GM19395 (cell line): Measurements from ENCODE around the gene MINK1.
"Not testable (repeated sequence)": the region's sequence is repeated elsewhere in the genome, so short reads cannot be mapped to it uniquely, and the experiment has no call there.

Experiments used
- ATAC-seq: cut with Tn5 transposase; IDR thresholded peaks from one replicate; pipeline ENCODE4 v1.9.1; 2021; ENCODE audit warnings: mild to moderate bottlenecking, moderate library complexity; ENCODE audit not compliant: unreplicated experiment

MINK1 gene

DNA sequence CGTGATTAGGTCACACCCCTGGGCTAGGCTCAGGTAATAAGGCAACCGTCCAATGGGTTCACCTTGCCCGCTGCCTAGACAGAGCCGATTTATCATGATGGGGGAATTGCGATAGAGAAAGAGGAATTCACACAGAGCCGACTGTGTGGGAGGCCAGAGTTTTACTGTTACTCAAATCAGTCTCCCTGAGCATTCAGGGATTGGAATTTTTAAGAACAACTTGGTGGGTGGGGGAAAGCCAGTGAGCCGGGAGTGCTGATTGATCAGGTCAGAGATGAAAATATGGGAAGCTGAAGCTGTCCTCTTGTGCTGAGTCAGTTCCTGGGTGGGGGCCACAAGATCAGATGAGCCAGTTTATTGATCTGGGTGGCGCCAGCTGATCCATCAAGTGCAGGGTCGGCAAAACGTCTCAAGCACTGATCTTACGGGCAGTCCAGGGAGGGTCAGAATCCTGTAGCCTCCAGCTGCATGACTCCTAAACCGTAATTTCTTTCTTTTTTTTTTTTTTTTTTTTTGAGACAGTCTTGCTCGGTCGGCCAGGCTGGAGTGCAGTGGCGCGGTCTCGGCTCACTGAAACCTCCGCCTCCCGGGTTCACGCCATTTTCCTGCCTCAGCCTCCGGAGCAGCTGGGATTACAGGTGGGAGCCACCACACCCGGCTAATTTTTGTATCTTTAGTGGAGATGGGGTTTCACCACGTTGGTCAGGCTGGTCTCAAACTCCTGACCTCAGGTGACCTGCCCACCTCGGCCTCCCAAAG, 93.6 kb downstream of the MINK1 start:
- ATAC-seq = not testable (repeated sequence)

DNA sequence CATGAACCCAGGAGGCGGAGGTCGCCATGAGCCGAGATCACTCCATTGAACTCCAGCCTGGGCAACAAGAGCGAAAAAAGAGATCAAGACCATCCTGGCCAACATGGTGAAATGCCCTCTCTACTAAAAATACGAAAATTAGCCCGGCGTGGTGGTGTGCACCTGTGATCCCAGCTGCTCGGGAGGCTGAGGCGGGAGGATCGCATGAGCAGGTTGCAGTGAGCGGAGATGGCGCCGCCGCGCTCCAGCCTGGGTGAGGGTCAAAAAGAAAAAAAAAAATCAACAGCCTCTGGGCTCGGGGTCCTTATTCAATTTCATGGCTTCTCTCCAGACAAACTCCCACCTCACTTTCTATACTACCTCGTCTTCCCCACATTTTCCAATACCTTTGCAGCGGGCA, 95.7 kb downstream of the MINK1 start:
- ATAC-seq = no peak

DNA sequence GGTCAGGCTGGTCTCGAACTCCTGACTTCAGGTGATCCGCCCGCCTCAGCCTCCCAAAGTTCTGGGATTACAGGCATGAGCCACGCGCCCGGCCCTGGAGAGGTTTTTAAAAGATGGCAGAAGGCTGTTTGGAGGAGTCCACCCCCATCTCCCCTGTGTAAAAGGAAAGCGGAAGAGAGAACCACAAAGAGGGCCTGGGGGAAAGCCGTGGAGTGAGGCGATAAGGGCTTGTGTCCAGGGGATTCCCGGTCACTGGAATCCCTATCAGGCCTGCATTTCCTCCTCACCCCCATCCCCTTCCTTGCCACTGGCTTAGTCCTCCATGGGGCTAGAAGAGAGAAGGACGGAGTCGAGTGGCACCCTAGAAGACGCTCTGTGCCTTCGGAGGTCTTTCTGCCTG, 98.8 kb downstream of the MINK1 start, which contains the start of gene GP1BA:
GP1BA (plus strand) TSS at position 315 of the 400 bp plus-strand sequence. CDS start 328 bp downstream, outside the sequence.
- ATAC-seq = no peak

DNA sequence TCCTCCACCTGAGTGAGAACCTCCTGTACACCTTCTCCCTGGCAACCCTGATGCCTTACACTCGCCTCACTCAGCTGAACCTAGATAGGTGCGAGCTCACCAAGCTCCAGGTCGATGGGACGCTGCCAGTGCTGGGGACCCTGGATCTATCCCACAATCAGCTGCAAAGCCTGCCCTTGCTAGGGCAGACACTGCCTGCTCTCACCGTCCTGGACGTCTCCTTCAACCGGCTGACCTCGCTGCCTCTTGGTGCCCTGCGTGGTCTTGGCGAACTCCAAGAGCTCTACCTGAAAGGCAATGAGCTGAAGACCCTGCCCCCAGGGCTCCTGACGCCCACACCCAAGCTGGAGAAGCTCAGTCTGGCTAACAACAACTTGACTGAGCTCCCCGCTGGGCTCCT, 99.6 kb downstream of the MINK1 start:
- ATAC-seq = no peak

DNA sequence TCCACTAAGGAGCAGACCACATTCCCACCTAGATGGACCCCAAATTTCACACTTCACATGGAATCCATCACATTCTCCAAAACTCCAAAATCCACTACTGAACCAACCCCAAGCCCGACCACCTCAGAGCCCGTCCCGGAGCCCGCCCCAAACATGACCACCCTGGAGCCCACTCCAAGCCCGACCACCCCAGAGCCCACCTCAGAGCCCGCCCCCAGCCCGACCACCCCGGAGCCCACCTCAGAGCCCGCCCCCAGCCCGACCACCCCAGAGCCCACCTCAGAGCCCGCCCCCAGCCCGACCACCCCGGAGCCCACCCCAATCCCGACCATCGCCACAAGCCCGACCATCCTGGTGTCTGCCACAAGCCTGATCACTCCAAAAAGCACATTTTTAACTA, 100.5 kb downstream of the MINK1 start:
- no peak for ATAC-seq

DNA sequence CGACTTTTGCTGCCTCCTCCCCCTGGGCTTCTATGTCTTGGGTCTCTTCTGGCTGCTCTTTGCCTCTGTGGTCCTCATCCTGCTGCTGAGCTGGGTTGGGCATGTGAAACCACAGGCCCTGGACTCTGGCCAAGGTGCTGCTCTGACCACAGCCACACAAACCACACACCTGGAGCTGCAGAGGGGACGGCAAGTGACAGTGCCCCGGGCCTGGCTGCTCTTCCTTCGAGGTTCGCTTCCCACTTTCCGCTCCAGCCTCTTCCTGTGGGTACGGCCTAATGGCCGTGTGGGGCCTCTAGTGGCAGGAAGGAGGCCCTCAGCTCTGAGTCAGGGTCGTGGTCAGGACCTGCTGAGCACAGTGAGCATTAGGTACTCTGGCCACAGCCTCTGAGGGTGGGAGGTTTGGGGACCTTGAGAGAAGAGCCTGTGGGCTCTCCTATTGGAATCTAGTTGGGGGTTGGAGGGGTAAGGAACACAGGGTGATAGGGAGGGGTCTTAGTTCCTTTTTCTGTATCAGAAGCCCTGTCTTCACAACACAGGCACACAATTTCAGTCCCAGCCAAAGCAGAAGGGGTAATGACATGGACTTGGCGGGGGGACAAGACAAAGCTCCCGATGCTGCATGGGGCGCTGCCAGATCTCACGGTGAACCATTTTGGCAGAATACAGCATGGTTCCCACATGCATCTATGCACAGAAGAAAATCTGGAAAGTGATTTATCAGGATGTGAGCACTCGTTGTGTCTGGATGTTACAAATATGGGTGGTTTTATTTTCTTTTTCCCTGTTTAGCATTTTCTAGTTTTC, 101.2 kb downstream of the MINK1 start:
- ATAC-seq = no peak

DNA sequence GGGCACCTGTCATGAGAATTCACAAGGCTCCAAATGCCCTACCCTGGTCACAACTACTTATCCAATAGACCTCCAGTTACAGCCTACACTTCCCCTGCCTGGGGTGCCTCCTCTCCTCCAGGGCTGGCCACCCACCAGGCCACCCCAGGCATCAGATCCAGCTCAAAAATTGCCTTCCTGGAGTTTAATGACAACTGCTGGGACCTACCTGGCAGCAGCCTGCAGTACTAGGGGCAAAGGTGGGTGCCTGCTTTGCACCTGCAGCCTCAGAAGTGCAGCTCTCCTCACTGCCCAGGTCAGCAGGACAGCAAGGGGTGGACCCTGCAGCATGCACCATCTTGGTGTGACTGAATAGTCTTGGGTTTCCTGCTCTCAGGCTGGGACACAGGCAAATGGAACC, 102.5 kb downstream of the MINK1 start:
- ATAC-seq = no peak

DNA sequence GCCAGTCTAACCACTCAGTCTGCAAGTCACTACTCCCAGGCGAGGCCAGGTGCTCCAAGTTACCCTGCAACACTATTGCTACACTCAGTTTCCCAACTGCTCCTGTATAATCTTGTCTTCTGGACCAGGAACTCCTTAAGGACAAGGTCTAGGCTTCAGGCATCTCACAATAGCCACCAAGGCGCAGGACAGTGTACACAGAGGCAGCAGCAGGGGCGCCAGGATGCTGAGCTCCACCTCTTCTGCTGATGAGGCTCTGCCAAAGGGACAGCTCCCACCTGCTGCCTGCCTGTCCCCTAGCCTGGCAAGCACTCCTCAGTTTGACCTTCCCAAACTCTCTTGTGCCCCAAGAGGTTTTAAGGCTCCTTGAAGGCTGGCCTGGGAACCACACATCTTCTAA, 103.3 kb downstream of the MINK1 start:
- ATAC-seq = no peak

DNA sequence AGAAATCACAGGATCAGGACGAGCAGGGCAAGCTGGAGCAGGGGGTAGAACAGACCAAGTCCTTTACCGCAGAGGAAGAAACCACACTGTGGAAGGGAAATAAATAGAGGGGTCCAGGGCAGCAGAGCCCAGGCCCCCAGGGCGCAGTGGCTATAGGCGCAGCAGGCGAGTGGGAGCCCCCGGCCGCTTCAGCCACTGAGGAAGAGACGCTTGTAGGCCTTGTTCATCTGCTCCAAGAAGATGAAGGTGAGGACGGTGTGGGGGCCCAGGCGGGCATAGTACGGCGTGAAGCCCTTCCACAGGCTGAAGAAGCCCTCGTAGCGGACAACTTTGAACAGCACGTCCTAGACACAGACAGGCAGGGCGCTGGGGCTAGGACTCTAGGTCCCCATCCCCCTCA, 104.4 kb downstream of the MINK1 start:
- ATAC-seq = no peak

DNA sequence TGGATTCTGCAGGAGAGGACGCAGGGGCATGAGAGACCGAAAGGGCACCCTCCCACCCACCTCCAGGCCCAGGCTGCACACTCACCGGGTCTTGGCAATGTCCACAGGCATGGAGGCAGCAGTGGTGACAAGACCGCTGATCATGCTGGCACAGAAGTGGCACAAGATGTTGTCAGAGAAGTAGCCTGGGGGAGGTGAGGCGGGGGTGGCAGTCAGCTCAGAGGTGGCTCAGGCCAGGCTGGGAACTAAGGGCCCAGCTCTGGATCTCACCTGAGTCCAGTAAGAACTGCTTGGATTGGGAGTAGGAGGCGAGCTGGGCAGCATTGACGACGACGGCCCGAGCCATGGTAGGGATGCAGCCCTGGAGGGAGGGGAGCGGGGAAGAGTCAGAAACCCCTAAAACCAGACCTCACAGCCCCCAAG, 104.9 kb downstream of the MINK1 start:
- no peak for ATAC-seq

DNA sequence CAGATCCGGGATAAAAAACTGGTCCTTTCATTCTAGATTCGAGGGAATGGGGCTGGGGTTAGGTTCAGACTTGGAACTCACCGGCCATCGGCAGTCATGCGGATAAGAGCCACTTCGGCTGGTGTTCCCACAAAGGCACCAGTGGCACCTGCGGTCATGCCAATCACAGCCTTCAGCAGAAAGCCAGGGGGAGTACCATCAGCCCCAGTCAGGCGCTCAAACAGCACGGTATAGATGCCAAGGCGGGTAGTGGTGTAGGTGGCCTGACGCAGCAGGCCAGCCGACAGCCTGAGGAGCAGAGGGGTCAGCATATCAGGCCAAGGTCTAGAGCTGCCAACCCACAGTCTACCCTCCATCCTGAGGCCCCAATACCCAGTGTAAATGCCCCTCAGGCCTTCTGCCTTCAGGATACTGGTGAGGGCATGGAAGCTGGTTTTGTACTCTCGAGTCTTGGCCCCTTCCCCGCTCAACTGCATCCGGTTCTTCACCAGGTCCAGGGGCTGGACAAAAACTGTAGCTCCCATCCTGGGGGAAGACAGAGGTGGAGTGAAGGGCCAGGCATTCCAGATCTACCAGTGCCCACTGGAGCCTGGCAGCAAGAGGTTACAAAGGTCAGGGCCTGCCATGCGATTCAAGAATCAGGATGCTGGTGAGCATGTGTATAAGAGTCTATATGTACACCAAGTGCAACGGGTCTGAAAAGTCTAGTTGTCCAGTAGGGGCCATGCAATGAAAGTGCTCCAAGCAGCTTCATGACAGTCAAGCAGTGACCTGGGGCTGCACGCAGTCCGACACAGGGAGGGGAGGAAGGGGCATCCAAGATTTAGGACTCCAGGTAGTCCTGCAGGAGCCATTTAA, 105.8 kb downstream of the MINK1 start:
- ATAC-seq = no peak

DNA sequence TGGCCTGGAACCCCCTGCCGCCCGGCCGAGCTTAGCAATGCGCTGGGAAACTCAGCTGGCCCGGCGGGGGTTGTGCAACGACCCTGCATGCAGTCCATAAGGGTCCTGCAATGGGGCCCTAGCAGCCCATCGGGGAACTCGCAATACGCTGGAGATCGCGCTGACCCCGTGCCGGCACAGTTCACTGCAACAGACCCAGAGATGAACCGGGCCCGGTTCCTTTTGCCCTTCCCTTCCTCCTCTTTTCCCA, 106.3 kb downstream of the MINK1 start:
- peak; percentile 8 for ATAC-seq

DNA sequence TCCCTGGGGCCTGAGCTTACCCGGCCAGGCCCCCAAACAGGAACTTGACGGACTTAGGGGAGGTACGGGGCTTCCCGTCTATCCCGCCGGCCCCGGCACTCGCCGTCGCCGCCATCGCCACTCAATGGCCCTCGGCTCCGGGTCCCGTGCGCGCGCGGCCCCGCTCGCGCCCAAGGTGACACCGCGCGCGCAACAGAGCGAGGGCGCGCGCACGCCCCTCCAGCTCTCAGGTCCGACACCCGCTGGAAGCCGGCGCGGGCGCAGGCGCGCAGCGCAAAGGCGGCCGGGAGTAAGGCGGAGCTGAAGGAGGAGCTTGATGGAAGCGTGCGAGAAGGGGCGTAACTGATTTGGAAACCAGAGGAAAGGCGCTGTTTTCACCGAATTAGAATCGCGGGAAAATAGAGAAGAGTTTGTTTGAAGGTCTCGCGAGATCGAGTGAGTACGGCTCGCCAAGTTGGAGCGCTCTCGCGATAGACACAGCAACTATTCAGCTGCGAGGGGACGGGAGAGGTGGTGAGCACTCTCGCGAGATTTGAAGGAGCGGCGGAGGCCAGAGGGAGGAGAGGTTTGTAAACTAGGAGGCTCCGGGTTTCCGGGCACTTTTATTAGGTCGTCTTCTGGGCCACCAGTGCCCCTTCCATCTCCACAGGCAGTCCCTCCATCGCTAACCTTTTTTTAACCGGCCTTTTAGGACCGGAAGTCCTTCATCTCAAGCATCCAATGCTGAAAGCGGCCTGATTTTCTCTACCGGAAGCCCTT, 106.8 kb downstream of the MINK1 start, which contains the start of the genes RNF167 and SLC25A11:
RNF167 (plus strand) TSS at position 473 of the 759 bp plus-strand sequence. CDS start 642 bp downstream, outside the sequence.
SLC25A11 (minus strand) TSS at position 251 of the 759 bp plus-strand sequence; CDS start at position 115, 136 bp downstream.
- ATAC-seq = peak; percentile 75

DNA sequence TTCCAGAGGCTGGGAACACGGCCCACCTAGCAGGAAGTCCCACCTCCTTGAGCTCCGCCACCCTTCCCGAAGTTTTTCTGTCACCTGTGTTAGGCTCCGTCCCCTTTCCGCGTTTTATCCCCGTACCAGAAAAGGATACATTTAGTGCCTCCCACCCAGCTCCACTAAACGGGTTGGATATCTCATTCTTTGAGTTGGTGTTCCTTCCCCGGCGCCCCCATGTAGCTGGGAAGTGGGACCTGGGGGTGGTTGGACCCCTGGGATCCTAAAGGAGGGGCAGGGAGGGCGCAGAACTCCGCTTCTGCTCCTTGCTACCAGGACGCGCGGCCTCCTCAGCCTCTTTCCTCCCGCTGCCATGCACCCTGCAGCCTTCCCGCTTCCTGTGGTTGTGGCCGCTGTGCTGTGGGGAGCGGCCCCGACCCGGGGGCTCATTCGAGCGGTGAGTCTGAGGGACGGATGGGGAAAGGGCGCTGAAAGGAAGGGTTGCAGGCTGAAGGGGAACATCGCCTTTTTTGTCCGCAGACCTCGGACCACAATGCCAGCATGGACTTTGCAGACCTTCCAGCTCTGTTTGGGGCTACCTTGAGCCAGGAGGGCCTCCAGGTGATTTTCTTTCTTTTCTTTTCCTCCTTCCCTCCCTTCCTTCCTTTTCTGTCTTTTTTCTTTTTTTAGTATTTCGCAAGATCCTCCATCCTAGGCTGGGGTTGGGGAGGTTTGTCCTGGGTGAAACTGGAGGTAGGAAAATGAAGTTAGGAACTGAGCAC, 107.6 kb downstream of the MINK1 start:
- no peak for ATAC-seq

DNA sequence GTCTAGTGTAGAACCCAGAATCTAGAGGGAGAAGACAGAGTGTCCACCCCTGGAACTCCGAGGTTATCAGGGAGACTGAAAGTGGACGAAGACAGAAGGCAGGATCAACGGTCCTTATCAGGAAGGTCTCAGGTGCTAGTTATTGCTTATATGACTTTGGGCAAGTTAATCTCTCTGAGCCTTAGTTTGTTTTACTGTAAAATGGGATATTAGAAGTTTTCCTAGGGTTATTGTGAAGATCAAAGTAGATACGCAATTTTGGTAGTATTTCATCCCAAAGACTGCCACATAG, 108.1 kb downstream of the MINK1 start:
- no peak for ATAC-seq

DNA sequence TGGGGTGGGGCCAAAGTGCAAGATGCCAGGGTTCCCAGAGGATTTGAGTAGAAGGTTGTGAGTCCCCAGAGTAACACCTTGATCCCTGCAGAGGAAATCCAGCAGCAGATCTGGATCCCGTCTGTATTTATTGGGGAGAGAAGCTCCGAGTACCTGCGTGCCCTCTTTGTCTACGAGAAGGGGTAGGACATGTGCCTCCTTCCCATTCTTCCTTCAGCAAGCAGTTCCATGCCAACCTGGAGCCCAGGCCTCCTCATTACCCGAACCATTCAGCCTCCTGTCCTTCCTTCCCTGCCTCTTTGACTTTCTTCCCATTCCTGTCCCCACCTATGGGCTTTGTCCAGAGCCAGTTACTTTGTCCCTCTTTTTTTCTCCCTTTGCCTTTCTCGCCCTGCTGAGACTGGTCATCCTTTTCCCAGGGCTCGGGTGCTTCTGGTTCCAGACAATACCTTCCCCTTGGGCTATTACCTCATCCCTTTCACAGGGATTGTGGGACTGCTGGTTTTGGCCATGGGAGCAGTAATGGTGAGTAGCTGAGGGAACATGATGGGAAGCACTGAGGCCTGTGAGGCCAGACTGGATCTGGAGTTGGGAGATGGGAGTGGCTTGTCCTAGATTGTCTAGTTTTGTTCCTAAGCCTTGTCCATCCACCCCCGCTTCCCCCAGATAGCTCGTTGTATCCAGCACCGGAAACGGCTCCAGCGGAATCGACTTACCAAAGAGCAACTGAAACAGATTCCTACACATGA, 109.8 kb downstream of the MINK1 start:
- ATAC-seq = no peak

DNA sequence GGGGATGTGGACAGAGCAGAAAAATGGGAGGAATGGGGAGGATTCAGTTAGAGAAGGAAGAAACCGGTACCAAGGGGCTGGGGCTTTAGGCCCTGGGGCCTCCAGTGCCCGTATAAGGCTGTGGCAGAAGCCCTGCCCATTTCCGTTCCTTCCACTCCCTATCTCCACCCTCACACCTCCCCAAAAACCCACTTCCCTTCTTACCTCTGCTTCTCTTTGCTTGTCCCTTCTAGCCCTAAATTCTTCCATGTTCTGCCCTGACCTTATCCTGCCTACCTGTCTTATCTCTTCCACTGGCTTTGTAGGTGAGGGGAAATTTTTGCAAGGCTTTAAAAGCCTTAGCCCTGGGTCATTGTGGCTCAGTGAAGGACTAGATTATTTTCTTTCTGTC, 111.0 kb downstream of the MINK1 start:
- no peak for ATAC-seq

DNA sequence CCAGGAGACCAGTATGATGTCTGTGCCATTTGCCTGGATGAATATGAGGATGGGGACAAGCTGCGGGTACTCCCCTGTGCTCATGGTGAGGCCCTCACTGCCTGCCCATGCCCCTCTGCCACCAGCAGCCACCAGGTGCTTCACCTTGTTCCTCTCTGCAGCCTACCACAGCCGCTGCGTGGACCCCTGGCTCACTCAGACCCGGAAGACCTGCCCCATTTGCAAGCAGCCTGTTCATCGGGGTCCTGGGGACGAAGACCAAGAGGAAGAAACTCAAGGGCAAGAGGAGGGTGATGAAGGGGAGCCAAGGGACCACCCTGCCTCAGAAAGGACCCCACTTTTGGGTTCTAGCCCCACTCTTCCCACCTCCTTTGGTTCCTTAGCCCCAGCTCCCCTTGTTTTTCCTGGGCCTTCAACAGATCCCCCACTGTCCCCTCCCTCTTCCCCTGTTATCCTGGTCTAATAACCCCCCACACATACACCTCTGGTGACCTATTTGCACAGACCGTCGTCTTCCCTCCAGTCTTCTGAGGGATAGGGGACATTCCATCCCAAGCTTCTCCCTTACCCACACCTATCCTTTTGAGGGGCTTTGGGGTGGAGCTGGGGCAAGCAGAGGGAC, 111.5 kb downstream of the MINK1 start:
- no peak for ATAC-seq
